BLaER1 (cell line): Measurements from ENCODE around the gene ETV6.
"Not testable (repeated sequence)": the region's sequence is repeated elsewhere in the genome, so short reads cannot be mapped to it uniquely, and the experiment has no call there.

Experiments used
- H3K27ac ChIP-seq: shearing (Covaris generic); formaldehyde crosslinking; 2 replicates; pipeline ENCODE4 v1.8.1; 2022
- H3K27me3 ChIP-seq: shearing (Covaris generic); formaldehyde crosslinking; 2 replicates; pipeline ENCODE4 v1.8.1; 2022
- H3K36me3 ChIP-seq: shearing (Covaris generic); formaldehyde crosslinking; 2 replicates; pipeline ENCODE4 v1.8.1; 2022
- H3K4me1 ChIP-seq: shearing (Covaris generic); formaldehyde crosslinking; 2 replicates; pipeline ENCODE4 v1.8.1; 2022
- H3K4me2 ChIP-seq: shearing (Covaris generic); formaldehyde crosslinking; 2 replicates; pipeline ENCODE4 v1.8.1; 2022
- H3K4me3 ChIP-seq: shearing (Covaris generic); formaldehyde crosslinking; 2 replicates; pipeline ENCODE4 v1.8.1; 2022
- H3K9ac ChIP-seq: shearing (Covaris generic); formaldehyde crosslinking; 2 replicates; pipeline ENCODE4 v1.8.1; 2022
- H3K9me3 ChIP-seq: shearing (Covaris generic); formaldehyde crosslinking; 2 replicates; pipeline ENCODE4 v1.8.1; 2022
- H4K20me1 ChIP-seq: shearing (Covaris generic); formaldehyde crosslinking; 2 replicates; pipeline ENCODE4 v1.8.1; 2022
- Cebpa-rat ChIP-seq: shearing (Covaris generic); IDR thresholded peaks from 2 replicates; pipeline ENCODE4 v1.8.1; 2022

Gene ETV6

DNA sequence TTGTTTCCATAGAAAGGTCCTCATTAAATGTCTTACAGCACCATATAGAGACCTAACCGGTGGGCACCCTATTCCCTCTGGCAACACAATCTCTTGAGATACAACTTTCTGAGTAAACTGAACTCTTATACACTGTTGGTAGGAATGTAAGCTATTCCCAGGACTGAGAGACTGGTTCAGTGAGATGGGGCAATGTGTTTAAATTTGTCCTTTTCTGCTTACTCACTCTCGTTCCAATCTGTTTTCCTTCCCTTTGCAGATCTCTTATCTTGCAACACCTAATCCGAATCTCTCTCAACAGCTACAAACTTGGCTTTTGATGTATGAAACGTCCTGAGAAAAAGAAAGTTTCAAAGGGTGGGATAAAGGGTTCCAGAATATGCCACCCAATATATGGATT is 26.1 kb upstream of the ETV6 start:
- Histone ChIP-seq H3K27me3 (no peaks in the 10 kb centered on the region), H3K27ac (no peak overlapping the region), H4K20me1 (no peaks in the 10 kb centered on the region), H3K4me3 (no peak overlapping the region), H3K9me3 (peaks cover 6% of the 10 kb centered on the region; the same call in 1 of the 2 replicates), H3K36me3 (no peaks in the 10 kb centered on the region), H3K4me2 (no peak overlapping the region), H3K4me1 (no peaks in the 10 kb centered on the region), H3K9ac (no peak overlapping the region)
- TF ChIP-seq Cebpa-rat: no peak

DNA sequence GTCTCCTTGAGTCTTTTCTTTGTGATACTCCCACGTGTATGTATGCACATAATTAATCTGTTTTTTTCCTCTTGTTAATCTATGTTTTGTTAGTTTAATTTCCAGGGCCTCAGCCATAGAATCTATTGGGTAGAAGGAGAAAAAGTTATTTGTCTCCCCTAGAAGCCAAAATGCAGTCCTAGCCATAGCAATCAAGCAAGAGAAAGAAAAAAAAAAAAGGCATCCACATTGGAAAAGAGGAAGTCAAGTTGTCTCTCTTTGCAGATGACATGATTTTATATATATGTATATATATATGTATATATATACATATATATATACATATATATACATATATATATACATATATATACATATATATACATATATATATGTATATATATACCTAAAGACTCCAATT is 25.4 kb upstream of the ETV6 start:
- Histone ChIP-seq H4K20me1 (no peaks in the 10 kb centered on the region), H3K27me3 (no peaks in the 10 kb centered on the region), H3K4me1 (no peaks in the 10 kb centered on the region), H3K4me2 (no peak overlapping the region), H3K9ac (no peak overlapping the region), H3K4me3 (no peak overlapping the region), H3K36me3 (no peaks in the 10 kb centered on the region), H3K9me3 (peaks cover 6% of the 10 kb centered on the region; the same call in 1 of the 2 replicates), H3K27ac (no peak overlapping the region)
- no peak for TF ChIP-seq Cebpa-rat

DNA sequence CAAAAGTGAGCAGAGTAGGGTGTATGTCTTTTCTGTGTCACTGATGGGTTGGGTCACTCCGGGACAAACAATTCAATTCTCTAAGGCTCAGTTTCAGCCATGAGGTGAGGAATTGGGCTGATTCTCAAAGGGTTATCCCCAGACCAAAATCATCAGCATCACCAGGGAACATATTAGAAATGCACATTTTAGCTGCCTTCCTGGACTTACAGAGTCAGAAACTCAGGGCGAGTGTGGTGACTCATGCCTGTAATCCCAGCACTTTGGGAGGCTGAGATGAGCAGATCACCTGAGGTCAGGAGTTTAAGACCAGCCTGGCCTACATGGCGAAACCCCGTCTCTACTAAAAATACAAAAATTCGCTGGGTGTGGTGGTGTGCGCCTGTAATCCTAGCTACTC is 21.8 kb upstream of the ETV6 start:
- H3K9ac ChIP-seq, H3K27ac ChIP-seq, H3K27me3 ChIP-seq, H3K36me3 ChIP-seq, H3K4me3 ChIP-seq, H3K4me1 ChIP-seq, H4K20me1 ChIP-seq, H3K4me2 ChIP-seq, H3K9me3 ChIP-seq: not testable (repeated sequence)

DNA sequence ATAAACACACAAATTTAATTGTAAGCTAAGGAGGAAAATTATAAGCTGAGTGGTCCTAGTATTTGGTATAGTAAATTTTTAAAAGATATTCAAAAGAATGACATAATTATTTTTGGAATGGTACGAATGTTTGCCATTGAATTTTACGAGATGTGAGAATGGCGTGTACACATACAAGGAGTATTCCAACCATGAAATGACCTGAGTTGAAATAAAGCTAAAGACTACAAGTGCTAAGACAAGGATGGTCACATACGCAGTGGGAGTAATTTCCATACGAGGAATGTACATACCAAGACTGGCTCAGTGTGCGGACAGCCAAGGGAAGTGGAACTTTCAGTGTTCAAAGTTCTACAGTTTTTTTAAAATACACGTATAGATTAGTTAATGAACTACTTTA is 21.1 kb upstream of the ETV6 start:
- Histone ChIP-seq H3K9ac (no peak overlapping the region), H3K27me3 (no peaks in the 10 kb centered on the region), H3K36me3 (no peaks in the 10 kb centered on the region), H3K4me3 (no peak overlapping the region), H3K4me1 (peaks cover 9% of the 10 kb centered on the region), H4K20me1 (no peaks in the 10 kb centered on the region), H3K4me2 (no peak overlapping the region), H3K9me3 (peaks cover 6% of the 10 kb centered on the region; the same call in 1 of the 2 replicates), H3K27ac (no peak overlapping the region)
- no peak for TF ChIP-seq Cebpa-rat

DNA sequence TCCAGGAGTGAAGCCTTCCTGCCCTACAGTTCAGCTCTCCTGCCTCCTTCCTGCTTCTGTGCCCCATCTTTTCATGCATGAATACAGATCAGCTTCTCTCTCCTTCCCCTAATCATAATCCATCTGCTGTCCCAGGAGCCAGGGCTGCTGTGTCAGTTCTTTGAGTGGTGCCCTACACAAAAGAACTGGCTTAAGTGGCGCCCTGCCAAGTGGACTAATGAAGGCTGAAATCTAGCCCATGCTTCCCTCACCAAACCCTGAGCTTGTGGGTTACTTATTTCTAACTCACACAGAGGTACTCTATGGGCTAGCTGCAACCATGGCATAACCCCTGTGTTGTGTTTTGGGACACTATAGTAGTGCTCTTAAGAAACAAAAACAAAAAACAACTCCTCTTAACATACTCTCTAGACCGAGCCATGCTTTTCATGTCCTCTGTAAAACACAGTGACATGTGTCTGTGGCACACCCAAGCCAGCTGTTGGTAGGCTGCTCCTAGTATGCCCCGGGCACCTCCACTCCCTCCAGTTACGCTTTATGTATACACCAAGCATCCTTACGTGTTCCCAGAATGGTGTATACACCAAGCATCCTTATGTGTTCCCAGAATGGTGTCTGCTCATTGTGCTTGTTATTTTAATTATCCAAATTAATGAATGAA is 19.3 kb upstream of the ETV6 start:
- H3K36me3 ChIP-seq: no peaks in the 10 kb centered on the region
- H3K27ac ChIP-seq: no peak overlapping the region
- peaks cover 9% of the 10 kb centered on the region for H3K4me1 ChIP-seq
- peak overlapping the region; percentile 24; the same call in 1 of the 2 replicates for H3K4me2 ChIP-seq
- no peak overlapping the region for H3K9ac ChIP-seq
- no peaks in the 10 kb centered on the region for H3K27me3 ChIP-seq
- no peaks in the 10 kb centered on the region for H4K20me1 ChIP-seq
- H3K4me3 ChIP-seq: no peak overlapping the region
- peaks cover 2% of the 10 kb centered on the region for H3K9me3 ChIP-seq
- no peak for TF ChIP-seq Cebpa-rat

DNA sequence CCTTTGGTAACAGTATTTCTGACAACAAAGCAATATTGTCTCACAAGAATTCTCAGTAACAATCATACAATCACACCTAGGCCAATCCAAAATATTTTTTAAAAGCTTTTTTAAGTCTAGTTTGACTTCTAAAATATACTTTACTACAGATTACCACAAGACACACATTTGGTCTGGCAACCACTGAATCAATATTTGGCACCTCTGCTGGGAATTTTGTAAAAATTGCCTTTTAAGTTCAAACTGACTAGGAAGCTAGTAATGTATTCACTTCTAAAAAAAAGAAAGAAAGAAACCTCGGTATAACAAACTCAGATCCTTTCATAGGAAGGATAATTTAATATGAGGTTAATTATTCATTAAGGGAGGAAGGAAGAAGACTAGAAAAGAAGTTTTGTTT is 18.2 kb upstream of the ETV6 start:
- no peak overlapping the region for H3K9ac ChIP-seq
- no peak overlapping the region for H3K4me2 ChIP-seq
- H3K27me3 ChIP-seq: no peaks in the 10 kb centered on the region
- no peak overlapping the region for H3K27ac ChIP-seq
- peaks cover 12% of the 10 kb centered on the region for H3K9me3 ChIP-seq
- no peak for TF ChIP-seq Cebpa-rat
- H3K4me3 ChIP-seq: no peak overlapping the region
- H3K36me3 ChIP-seq: no peaks in the 10 kb centered on the region
- no peaks in the 10 kb centered on the region for H4K20me1 ChIP-seq
- H3K4me1 ChIP-seq: peaks cover 9% of the 10 kb centered on the region

DNA sequence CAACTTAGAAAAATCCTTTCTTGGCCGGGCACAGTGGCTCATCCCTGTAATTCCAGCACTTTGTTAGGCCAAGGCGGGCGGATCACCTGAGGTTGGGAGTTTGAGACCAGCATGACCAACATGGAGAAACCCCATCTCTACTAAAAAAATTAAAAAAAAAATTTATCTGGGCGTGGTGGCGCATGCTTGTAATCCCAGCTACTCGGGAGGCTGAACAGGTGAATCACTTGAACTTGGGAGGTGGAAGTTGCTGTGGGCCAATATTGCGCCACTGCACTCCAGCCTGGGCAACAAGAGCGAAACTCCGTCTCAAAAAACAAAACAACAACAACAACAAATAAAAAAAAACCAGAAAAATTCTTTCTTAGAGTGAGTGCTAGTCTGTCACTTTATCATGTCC is 17.6 kb upstream of the ETV6 start:
- peaks cover 18% of the 10 kb centered on the region for H3K9me3 ChIP-seq
- not testable (repeated sequence) for H3K4me1 ChIP-seq, H4K20me1 ChIP-seq, H3K36me3 ChIP-seq, H3K27ac ChIP-seq, H3K4me3 ChIP-seq, H3K9ac ChIP-seq, H3K27me3 ChIP-seq, H3K4me2 ChIP-seq

DNA sequence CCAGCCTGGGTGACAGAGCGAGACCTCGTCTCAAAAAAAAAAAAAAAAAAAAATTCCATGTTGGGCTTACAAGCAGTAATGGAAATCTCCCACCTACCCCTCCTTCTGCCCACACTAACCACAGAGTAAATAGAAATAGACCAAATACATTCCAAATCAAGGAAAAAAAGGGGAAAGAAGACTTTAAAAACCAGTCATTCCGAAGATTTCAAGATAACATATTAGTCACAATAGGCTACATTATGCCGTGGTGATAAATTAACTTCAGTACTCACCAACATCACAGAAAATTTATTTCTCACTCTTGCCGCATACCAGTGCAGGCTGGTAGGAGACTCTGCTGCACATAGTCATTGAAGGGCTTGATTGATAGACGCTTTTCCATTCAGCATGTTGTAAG is 15.5 kb upstream of the ETV6 start:
- TF ChIP-seq Cebpa-rat: no peak
- Histone ChIP-seq H3K36me3 (no peaks in the 10 kb centered on the region), H3K9me3 (peaks cover 36% of the 10 kb centered on the region), H3K9ac (no peak overlapping the region), H3K27me3 (no peaks in the 10 kb centered on the region), H3K27ac (no peak overlapping the region), H3K4me1 (peaks cover 9% of the 10 kb centered on the region), H4K20me1 (no peaks in the 10 kb centered on the region), H3K4me2 (no peak overlapping the region), H3K4me3 (no peak overlapping the region)

DNA sequence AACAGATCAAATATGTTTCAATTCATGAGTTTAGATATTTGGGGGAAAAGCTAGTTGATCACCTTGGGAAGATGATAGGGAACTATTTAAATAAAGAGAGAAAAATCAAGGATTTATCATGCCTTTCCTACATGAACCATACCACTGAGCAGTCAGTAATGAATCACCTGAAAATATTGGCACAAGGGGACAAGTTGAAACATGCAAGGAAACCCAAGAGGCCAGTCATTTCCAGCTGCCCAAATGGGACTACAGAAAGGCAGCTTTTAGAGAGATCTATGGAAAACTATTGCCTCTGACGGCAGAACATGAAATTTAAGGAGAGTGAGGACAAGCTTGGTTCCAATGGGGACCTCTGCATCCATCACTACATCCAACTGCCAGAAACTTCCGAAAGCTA is 14.1 kb upstream of the ETV6 start:
- no peak overlapping the region for H3K27ac ChIP-seq
- no peaks in the 10 kb centered on the region for H3K36me3 ChIP-seq
- H3K27me3 ChIP-seq: no peaks in the 10 kb centered on the region
- no peak overlapping the region for H3K9ac ChIP-seq
- H4K20me1 ChIP-seq: no peaks in the 10 kb centered on the region
- TF ChIP-seq Cebpa-rat: no peak
- H3K4me3 ChIP-seq: no peak overlapping the region
- H3K4me1 ChIP-seq: peaks cover under 1% of the 10 kb centered on the region; the same call in 1 of the 2 replicates
- peaks cover 43% of the 10 kb centered on the region for H3K9me3 ChIP-seq
- no peak overlapping the region for H3K4me2 ChIP-seq

DNA sequence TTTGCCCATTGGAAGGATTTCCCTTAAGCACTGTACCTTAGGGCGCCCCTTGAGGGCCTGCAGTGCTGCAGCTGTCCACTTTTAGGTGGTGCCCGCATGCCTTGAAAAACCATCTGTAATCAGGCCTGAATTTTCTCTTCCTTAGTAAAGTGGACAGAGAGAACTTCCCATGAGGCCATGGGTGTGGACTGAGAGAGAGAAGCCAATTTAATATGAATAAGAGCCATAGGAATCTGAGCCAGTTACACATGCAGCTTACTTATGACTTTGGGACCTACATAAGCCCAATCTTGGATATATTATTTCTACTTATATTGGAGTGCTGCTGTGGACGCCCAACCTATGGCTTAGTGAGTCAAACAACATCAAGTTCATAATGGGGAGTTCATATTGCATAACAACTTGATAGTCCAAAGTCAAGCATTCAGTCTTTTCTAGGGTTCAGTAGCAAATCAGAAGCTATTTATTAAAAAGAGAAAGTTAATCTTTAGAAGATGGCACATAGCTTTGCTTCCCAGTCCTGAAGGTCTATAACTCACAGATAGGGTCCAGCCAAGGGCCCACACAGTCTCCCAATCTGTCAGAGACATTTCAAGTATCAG is 11.1 kb upstream of the ETV6 start:
- H4K20me1 ChIP-seq: no peaks in the 10 kb centered on the region
- no peak overlapping the region for H3K27ac ChIP-seq
- no peaks in the 10 kb centered on the region for H3K27me3 ChIP-seq
- no peak overlapping the region for H3K9ac ChIP-seq
- H3K4me3 ChIP-seq: no peak overlapping the region
- peaks cover 46% of the 10 kb centered on the region for H3K9me3 ChIP-seq
- TF ChIP-seq Cebpa-rat: no peak
- H3K36me3 ChIP-seq: no peaks in the 10 kb centered on the region
- no peaks in the 10 kb centered on the region for H3K4me1 ChIP-seq
- H3K4me2 ChIP-seq: no peak overlapping the region

DNA sequence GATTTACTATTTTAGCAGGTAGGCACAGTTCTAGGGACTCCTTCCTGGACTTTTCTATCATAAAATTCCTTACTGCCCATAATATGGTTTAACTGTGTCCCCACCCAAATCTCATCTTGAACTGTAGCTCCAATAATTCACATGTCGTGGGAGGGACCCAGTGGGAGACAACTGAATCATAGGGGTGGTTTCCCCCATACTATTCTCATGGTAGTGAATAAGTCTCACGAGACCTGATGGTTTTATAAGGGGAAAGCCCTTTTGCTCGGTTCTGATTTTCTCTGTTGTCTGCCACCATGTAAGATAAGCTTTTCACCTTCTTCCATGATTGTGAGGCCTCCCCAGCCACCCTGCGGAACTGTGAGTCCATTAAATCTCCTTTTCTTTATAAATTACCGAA is 10.0 kb upstream of the ETV6 start:
- peaks cover 46% of the 10 kb centered on the region for H3K9me3 ChIP-seq
- no peaks in the 10 kb centered on the region for H3K36me3 ChIP-seq
- H3K27me3 ChIP-seq: no peaks in the 10 kb centered on the region
- H3K27ac ChIP-seq: no peak overlapping the region
- no peak overlapping the region for H3K4me2 ChIP-seq
- H3K4me1 ChIP-seq: no peaks in the 10 kb centered on the region
- H3K9ac ChIP-seq: no peak overlapping the region
- H3K4me3 ChIP-seq: no peak overlapping the region
- no peak for TF ChIP-seq Cebpa-rat
- H4K20me1 ChIP-seq: no peaks in the 10 kb centered on the region
